HG03159 (cell line): Measurements from ENCODE around the gene TMEM92.

Source experiments
- ATAC-seq: cut with Tn5 transposase; IDR thresholded peaks from one replicate; pipeline ENCODE4 v1.9.1; 2021; ENCODE audit warnings: mild to moderate bottlenecking, moderate library complexity; ENCODE audit not compliant: unreplicated experiment

The TMEM92 gene

DNA sequence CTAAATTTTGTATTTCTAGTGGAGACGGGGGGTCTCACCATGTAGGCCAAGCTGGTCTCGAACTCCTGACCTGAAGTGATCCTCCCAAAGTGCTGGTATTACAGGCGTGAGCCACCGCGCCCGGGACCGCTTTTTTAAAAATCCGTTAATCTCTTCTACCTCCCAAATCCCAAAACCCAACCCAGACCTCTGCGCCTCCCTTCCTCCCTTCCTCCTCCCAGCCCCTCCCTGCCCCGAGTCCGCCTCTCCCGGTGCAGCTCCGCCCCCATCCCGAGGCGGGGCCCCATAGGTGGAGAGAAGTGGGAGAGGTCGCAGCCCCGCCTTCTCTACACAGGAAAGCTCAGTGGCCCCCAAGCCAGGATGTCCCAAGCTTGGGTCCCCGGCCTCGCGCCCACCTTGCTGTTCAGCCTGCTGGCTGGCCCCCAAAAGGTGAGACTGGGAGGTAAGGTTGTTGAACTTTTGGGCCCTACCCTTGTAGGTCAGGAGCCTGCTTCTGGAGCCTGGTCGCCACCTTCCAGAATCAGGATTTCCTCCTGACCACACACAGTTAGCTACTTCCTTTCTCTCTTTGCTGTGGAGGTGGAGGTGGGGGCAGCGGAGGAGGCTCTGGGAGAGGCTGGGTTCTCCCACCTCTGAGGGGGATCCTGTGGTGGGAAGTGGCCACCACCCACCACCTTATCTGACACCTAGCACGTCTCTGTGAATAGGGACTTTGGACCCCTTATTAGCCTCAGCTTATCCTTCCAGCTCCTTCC is at the start of gene TMEM92:
Gene TMEM92 (plus strand): TSS at position 325 of the 755 bp plus-strand sequence. CDS start 36 bp downstream, at position 361.
- ATAC-seq: no peak

DNA sequence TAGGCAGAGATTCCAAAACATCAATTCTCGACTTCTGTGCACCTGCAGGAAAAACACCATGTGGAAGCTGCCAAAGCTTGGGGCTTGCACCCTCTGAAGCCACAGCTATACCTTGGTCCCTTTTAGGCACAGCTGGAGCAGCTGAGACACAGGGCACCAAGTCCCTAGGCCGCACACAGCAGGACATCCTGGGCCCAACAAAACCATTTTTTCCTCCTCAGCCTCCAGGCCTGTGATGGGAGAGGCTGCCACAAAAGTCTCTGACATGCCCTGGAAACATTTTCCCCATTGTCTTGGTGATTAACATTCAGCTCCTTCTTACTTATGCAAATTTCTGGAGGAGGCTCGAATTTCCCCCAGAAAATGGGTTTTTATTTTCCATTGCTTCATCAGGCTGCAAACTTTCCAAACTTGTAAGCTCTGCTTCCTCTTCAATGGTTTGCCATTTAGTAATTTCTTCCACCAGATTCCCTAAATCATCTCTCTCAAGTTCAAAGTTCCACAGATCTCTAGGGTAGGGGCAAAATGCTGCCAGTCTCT is 48.5 kb upstream of the TMEM92 start:
- no peak for ATAC-seq

GRCh38 chr17:50234581-50234980 is 39.7 kb upstream of the TMEM92 start:
- ATAC-seq: no peak

- ATAC-seq: no peak
These were observed 36.4 kb upstream of the TMEM92 start for GRCh38 chr17:50237901-50238300.

DNA sequence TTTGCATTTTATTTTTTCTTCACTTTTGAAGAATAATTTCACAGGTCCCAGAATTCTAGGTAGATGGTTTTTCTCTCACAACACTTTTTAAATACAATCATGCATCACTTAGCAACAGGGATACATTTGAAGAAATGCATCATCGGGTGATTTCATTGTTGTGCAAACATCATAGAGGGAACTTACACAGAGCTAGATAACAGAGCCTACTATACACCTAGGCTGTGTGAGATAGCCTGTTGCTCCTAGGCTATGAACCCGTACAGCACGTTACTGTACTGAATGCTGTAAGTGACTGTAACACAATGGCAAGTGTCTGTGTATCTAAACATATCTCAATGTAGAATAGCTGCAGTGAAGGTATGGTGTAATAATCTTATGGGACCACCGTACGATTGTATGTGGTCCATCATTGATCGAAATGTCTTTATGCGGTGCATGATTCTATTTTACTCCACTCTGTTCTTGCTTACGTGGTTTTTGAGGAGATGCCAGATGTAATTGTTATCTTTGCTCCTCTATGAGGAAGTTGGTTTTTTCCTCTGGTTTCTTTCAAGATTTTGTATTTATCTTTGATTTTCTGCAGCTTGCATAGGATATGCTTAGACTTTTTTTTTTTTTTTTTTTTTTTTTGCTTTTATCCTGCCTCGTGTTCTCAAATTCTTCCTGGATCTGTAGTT is 35.5 kb upstream of the TMEM92 start:
- no peak for ATAC-seq

GRCh38 chr17:50239937-50240336 is 34.3 kb upstream of the TMEM92 start:
- no peak for ATAC-seq

DNA sequence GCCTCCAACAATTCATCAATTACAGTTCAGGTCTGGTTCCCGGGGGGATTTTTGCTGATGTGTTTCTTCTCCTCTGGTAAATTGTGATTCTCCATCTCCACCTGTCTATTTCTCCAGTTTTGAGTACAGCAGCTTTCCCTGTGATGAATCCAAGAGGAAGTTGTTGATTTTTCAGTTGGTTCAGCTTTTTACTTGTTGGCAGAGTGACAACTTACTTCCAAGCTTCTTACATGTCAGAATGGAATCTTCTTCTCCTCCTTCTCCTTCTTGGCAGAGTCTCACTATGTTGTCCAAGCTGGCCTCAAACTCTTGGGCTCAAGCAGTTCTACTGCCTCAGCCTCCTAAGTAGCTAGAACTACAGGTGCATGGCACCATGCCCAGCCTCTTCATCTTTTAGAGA is 33.4 kb upstream of the TMEM92 start:
- ATAC-seq: no peak

GRCh38 chr17:50241431-50241830 is 32.8 kb upstream of the TMEM92 start:
- ATAC-seq: no peak

DNA sequence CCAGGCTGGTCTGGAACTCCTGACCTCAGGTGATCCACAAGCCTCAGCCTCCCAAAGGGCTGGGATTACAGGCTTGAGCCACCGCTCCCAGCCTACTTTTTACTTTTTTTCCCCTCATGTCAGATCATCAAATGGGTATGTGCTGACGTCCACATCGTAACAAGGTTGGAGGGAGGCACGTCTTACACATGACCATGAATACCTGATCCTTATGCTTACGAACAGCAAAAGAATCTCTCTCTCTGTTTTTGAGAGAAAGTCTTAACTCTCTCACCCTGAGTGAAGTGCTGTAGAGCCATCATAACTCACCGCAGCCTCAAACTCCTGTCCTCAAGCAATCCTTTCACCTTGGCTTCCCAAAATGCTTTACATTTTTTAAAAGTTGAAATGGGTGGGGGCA is 29.5 kb upstream of the TMEM92 start:
- no peak for ATAC-seq

GRCh38 chr17:50248255-50248654 is 26.0 kb upstream of the TMEM92 start:
- ATAC-seq: no peak

DNA sequence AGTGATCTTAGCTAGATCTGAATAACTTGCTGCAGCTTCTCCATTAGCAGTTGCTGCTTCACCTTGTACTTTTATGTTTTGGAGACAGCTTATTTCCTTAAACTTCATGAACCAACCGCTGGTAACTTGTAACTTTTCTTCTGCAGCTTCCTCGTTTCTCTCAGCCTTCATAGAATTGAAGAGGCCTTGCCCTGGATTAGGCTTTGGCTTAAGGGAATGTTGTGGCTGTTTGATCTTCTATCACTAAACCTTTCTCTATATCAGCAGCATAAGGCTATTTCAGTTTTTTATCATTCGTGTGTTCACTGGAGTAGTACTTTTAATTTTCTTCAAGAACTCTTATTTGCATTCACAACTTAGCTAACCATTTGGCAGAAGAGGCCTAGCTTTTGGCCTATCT is 21.5 kb upstream of the TMEM92 start:
- no peak for ATAC-seq

GRCh38 chr17:50255766-50256635 is 18.3 kb upstream of the TMEM92 start:
- ATAC-seq: no peak

GRCh38 chr17:50256826-50257618 is 17.2 kb upstream of the TMEM92 start:
- no peak for ATAC-seq

- no peak for ATAC-seq
These were observed 16.5 kb upstream of the TMEM92 start for GRCh38 chr17:50257676-50258224.

- no peak for ATAC-seq
These were observed 15.4 kb upstream of the TMEM92 start for GRCh38 chr17:50258647-50259476.

GRCh38 chr17:50259477-50260324 is 14.6 kb upstream of the TMEM92 start:
- no peak for ATAC-seq

DNA sequence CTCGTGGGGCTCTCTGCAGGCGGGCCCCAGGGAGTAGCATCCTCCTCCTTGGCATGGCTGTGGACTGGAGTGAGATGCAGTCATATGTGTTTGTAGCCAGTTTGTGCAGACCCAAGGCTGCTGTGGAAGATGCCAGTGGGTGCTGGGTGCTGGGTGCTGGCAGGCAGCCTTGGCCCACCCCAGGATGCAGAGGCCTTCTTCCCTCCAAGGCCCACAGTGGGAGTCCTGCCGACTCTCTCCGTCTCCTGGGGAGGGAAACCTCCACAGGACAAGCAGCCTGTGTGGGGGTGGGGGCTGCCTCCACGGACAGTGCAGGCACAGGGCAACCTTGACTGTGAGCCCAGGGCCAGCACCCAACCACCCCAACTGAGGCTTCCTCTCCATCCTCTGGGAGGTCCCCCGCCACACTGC is 13.8 kb upstream of the TMEM92 start:
- ATAC-seq: no peak
